Measurements from ENCODE around the gene LRCH1. TPM values are rescaled to one million over a fixed set of nuclear protein-coding genes. Genes with fewer than 3 reads are reported as not detected.

Gene LRCH1
- total and polyA plus RNA-seq, 2 of the 13 experiments (the other 11 are each of a cell fraction or from before 2014, with no cell fraction given): 4.1 to 12.6 TPM

GRCh38 chr13:46796515-46797474 lies 243.8 kb downstream of the LRCH1 start, which contains the start of gene ESD (continued):
- TF ChIP-seq CBX2 (IDR thresholded peaks at IDR 0.05; ENCODE audit: low read depth, low read length) (no peak), CBX2 (CRISPR knock-in tag; IDR thresholded peaks at IDR 0.05; ENCODE audit: low read depth) (0 out of 2 replicates have a peak, but pooled peaks have one; percentile 49), SP2 (CRISPR knock-in tag; IDR thresholded peaks at IDR 0.05) (no peak), FOXM1 (CRISPR knock-in tag; IDR thresholded peaks at IDR 0.05) (no peak), ZMAT3 (CRISPR knock-in tag; conservative IDR thresholded peaks at IDR 0.05) (peak; percentile 43), ATF1 (CRISPR knock-in tag; IDR thresholded peaks at IDR 0.05) (no peak), CBX5 (CRISPR knock-in tag; IDR thresholded peaks at IDR 0.05; ENCODE audit: borderline replicate concordance) (peak; percentile 15; the same call in 1 of the 2 replicates), HDAC1 (CRISPR knock-in tag; IDR thresholded peaks at IDR 0.05) (peak; percentile 60), RFXANK (CRISPR knock-in tag; IDR thresholded peaks at IDR 0.05) (no peak), ZNF879 (CRISPR knock-in tag; IDR thresholded peaks at IDR 0.05) (peak; percentile 76; the same call in 1 of the 2 replicates), ZNF792 (CRISPR knock-in tag; IDR thresholded peaks at IDR 0.05) (peak; percentile 17; the same call in 1 of the 2 replicates), KLF6 (CRISPR knock-in tag; IDR thresholded peaks at IDR 0.05) (peak; percentile 93), ERF (CRISPR knock-in tag; IDR thresholded peaks at IDR 0.05) (peak; percentile 27; the same call in 1 of the 2 replicates), TSC22D2 (CRISPR knock-in tag; IDR thresholded peaks at IDR 0.05; ENCODE audit: borderline replicate concordance) (peak; percentile 62; the same call in 1 of the 2 replicates), PRDM4 (CRISPR knock-in tag; IDR thresholded peaks at IDR 0.05; ENCODE audit: borderline replicate concordance) (no peak), KDM5B (CRISPR knock-in tag; IDR thresholded peaks at IDR 0.05; ENCODE audit: borderline replicate concordance) (peak; percentile 95), ZFP62 (CRISPR knock-in tag; IDR thresholded peaks at IDR 0.05) (no peak), ZNF710 (CRISPR knock-in tag; IDR thresholded peaks at IDR 0.05; ENCODE audit: borderline replicate concordance) (no peak; the same call in 1 of the 2 replicates), PLRG1 (conservative IDR thresholded peaks at IDR 0.05) (no peak), FOSL2 (CRISPR knock-in tag; IDR thresholded peaks at IDR 0.05) (no peak), ZFYVE20 (CRISPR knock-in tag; IDR thresholded peaks at IDR 0.05; ENCODE audit: borderline replicate concordance, low read depth) (0 out of 2 replicates have a peak, but pooled peaks have one; percentile 43), MXI1 (IDR thresholded peaks at IDR 0.05; ENCODE audit: borderline replicate concordance, low read depth, low read length) (peak; percentile 41; the same call in 2 of the 3 replicates)
- TF ChIP-seq, protein P1, sequence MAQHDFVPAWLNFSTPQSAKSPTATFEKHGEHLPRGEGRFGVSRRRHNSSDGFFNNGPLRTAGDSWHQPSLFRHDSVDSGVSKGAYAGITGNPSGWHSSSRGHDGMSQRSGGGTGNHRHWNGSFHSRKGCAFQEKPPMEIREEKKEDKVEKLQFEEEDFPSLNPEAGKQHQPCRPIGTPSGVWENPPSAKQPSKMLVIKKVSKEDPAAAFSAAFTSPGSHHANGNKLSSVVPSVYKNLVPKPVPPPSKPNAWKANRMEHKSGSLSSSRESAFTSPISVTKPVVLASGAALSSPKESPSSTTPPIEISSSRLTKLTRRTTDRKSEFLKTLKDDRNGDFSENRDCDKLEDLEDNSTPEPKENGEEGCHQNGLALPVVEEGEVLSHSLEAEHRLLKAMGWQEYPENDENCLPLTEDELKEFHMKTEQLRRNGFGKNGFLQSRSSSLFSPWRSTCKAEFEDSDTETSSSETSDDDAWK (CRISPR knock-in tag; IDR thresholded peaks at IDR 0.05): no peak
- TF ChIP-seq, protein P2, sequence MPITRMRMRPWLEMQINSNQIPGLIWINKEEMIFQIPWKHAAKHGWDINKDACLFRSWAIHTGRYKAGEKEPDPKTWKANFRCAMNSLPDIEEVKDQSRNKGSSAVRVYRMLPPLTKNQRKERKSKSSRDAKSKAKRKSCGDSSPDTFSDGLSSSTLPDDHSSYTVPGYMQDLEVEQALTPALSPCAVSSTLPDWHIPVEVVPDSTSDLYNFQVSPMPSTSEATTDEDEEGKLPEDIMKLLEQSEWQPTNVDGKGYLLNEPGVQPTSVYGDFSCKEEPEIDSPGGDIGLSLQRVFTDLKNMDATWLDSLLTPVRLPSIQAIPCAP (CRISPR knock-in tag; IDR thresholded peaks at IDR 0.05; ENCODE audit: low read depth): 0 out of 2 replicates have a peak, but pooled peaks have one; percentile 83

Measured in HepG2 (cell line).